Upper lobe of right lung (tissue), 1 donor: Measurements from ENCODE around the gene SECISBP2. TPM values are rescaled to one million over a fixed set of nuclear protein-coding genes. Genes with fewer than 3 reads are reported as not detected.

Experiments used
- ATAC-seq: fragments of 200-7000 bp; cut with Tn5 transposase; one replicate; pipeline ENCODE4 v1.9.1; 2020; ENCODE audit warnings: mild to moderate bottlenecking, moderate library complexity
- DNase-seq: peaks from one replicate; pipeline ENCODE4 v3.0.0-alpha.2; 2020
- H3K27ac ChIP-seq: fragments of 200-600 bp; one replicate; pipeline ENCODE4 v1.8.0; 2022
- H3K27me3 ChIP-seq: fragments of 200-600 bp; one replicate; pipeline ENCODE4 v1.8.0; 2022; ENCODE audit warnings: mild to moderate bottlenecking
- H3K36me3 ChIP-seq: fragments of 200-600 bp; one replicate; pipeline ENCODE4 v1.8.0; 2022
- H3K4me1 ChIP-seq: fragments of 200-600 bp; one replicate; pipeline ENCODE4 v1.8.0; 2022
- H3K4me3 ChIP-seq: fragments of 200-600 bp; one replicate; pipeline ENCODE4 v1.8.0; 2022; ENCODE audit warnings: mild to moderate bottlenecking
- H3K9me3 ChIP-seq: fragments of 200-600 bp; one replicate; pipeline ENCODE4 v1.8.0; 2022
- intact Hi-C: fragments of 100-400 bp; cut with DNase I; formaldehyde crosslinking; loops from one replicate; pipeline ENCODE4 v1.11.0; 2022
- total RNA-seq: library from RNA; stranded (reverse); fragmentation: NEBNext Ultra II Directional; extraction: Animal tissue kit (Norgen Biotek cat#: 25700); gene quantifications from one replicate; pipeline ENCODE4 v1.2.1, GENCODE V29; 2021
- TF ChIP-seq, protein P1 (sequence below): fragments of 200-600 bp; IDR thresholded peaks from one replicate; pipeline ENCODE4 v1.8.0; 2022; ENCODE audit warnings: antibody characterized with exemption
- donor health status: DM: no; HTN: yes; CAD: no; lungs with severe emphysema.

The SECISBP2 gene
- total RNA-seq, 1 donor from 2014 or later = 58.0 TPM

- no peaks in the 10 kb centered on the region for H3K27me3 ChIP-seq
- H3K4me3 ChIP-seq = no peak overlapping the region
- H3K4me1 ChIP-seq = peaks cover 3% of the 10 kb centered on the region
- TF ChIP-seq, protein P1, sequence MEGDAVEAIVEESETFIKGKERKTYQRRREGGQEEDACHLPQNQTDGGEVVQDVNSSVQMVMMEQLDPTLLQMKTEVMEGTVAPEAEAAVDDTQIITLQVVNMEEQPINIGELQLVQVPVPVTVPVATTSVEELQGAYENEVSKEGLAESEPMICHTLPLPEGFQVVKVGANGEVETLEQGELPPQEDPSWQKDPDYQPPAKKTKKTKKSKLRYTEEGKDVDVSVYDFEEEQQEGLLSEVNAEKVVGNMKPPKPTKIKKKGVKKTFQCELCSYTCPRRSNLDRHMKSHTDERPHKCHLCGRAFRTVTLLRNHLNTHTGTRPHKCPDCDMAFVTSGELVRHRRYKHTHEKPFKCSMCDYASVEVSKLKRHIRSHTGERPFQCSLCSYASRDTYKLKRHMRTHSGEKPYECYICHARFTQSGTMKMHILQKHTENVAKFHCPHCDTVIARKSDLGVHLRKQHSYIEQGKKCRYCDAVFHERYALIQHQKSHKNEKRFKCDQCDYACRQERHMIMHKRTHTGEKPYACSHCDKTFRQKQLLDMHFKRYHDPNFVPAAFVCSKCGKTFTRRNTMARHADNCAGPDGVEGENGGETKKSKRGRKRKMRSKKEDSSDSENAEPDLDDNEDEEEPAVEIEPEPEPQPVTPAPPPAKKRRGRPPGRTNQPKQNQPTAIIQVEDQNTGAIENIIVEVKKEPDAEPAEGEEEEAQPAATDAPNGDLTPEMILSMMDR = no peak
- no peak overlapping the region for H3K27ac ChIP-seq
- H3K9me3 ChIP-seq = no peaks in the 10 kb centered on the region
- intact Hi-C loops = no loop called here
- DNase-seq (no peak), ATAC-seq (no peak)
- H3K36me3 ChIP-seq = peaks cover 46% of the 10 kb centered on the region
Observed at GRCh38 chr9:89397471-89397870, 79.2 kb downstream of the SECISBP2 start.

DNA sequence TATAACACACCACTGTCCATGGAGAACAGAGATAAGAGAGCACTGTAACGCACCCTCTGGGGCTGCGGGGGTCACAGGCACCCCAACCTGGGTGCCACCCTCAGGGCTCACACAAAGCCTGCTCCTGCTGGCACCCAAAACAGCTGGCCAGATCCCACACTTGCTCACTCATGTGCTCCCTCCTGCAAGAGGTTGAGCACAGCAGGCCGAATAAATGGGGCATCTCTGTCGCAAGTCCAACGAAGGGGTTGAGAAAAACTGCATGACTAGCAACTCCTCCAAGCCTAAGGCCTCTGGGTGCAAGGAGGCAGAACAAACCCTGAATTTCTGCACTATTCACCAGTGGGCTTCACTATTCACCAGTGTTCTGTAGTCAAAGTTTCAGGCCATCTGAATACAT is 80.3 kb downstream of the SECISBP2 start:
- TF ChIP-seq, protein P1 = no peak
- Histone ChIP-seq H3K9me3 (no peaks in the 10 kb centered on the region), H3K27me3 (no peaks in the 10 kb centered on the region), H3K4me1 (peaks cover 3% of the 10 kb centered on the region), H3K27ac (no peak overlapping the region), H3K36me3 (peaks cover 45% of the 10 kb centered on the region), H3K4me3 (no peak overlapping the region)
- ATAC-seq (no peak), DNase-seq (no peak)
- intact Hi-C loops = no loop called here

- TF ChIP-seq, protein P1 = no peak
- Histone ChIP-seq H3K9me3 (no peaks in the 10 kb centered on the region), H3K4me3 (no peak overlapping the region), H3K27me3 (no peaks in the 10 kb centered on the region), H3K4me1 (peaks cover 3% of the 10 kb centered on the region), H3K36me3 (peaks cover 43% of the 10 kb centered on the region), H3K27ac (peak overlapping the region; percentile 3)
- intact Hi-C loops = no loop called here
- ATAC-seq (peak; percentile 85), DNase-seq (no peak)
Observed at GRCh38 chr9:89400403-89401116, 82.3 kb downstream of the SECISBP2 start.

GRCh38 chr9:89402695-89403427 is 84.6 kb downstream of the SECISBP2 start:
- DNase-seq (no peak), ATAC-seq (no peak)
- Histone ChIP-seq H3K27ac (no peak overlapping the region), H3K27me3 (no peaks in the 10 kb centered on the region), H3K4me1 (peaks cover 3% of the 10 kb centered on the region), H3K4me3 (no peak overlapping the region), H3K9me3 (no peaks in the 10 kb centered on the region), H3K36me3 (peaks cover 26% of the 10 kb centered on the region)
- TF ChIP-seq, protein P1 = no peak
- intact Hi-C loops = no loop called here

GRCh38 chr9:89404074-89404473 is 85.8 kb downstream of the SECISBP2 start:
- ATAC-seq (no peak), DNase-seq (no peak)
- H3K36me3 ChIP-seq = peaks cover 21% of the 10 kb centered on the region
- no peaks in the 10 kb centered on the region for H3K27me3 ChIP-seq
- H3K4me1 ChIP-seq = peaks cover 3% of the 10 kb centered on the region
- intact Hi-C loops = no loop called here
- H3K27ac ChIP-seq = no peak overlapping the region
- H3K4me3 ChIP-seq = no peak overlapping the region
- TF ChIP-seq, protein P1 = no peak
- no peaks in the 10 kb centered on the region for H3K9me3 ChIP-seq
